GM12878 (cell line): Measurements from ENCODE around the gene NACA.

Experiments used
- ATF2 ChIP-seq: IDR thresholded peaks from 2 replicates; pipeline ENCODE4 v1.6.1; 2012; ENCODE audit warnings: low read length, inconsistent platforms
- KDM1A ChIP-seq: fragments of 200-600 bp; sonication (generic); IDR thresholded peaks from 2 replicates; pipeline ENCODE4 v1.6.1; 2016; ENCODE audit warnings: borderline replicate concordance
- MLLT1 ChIP-seq: fragments of 450-650 bp; IDR thresholded peaks from 2 replicates; pipeline ENCODE4 v1.6.1; 2016; ENCODE audit warnings: mild to moderate bottlenecking
- TAF1 ChIP-seq: IDR thresholded peaks from 2 replicates; pipeline ENCODE4 v1.6.1; 2011; ENCODE audit warnings: mild to moderate bottlenecking, low read depth, low read length, borderline replicate concordance
- TF ChIP-seq, protein P1 (sequence below), 3 experiments: IDR thresholded peaks in 2 of 3; conservative IDR thresholded peaks in 1 of 3; 2 replicates each; pipeline ENCODE4 v1.5.1; 2011; ENCODE audit warnings: low read depth in 3 of 3, low read length in 3 of 3, mild to moderate bottlenecking in 3 of 3, control low read depth in 2 of 3, moderate library complexity in 2 of 3, inconsistent platforms in 1 of 3, mixed read lengths in 1 of 3; ENCODE audit not compliant: control insufficient read depth in 2 of 3, insufficient read depth in 1 of 3; ENCODE audit errors: extremely low read depth in 1 of 3

GRCh38 chr12:56684745-56685359, 40.2 kb downstream of the NACA start:
- TF ChIP-seq KDM1A (no peak), ATF2 (no peak), MLLT1 (no peak), TAF1 (no peak)
- TF ChIP-seq, protein P1, sequence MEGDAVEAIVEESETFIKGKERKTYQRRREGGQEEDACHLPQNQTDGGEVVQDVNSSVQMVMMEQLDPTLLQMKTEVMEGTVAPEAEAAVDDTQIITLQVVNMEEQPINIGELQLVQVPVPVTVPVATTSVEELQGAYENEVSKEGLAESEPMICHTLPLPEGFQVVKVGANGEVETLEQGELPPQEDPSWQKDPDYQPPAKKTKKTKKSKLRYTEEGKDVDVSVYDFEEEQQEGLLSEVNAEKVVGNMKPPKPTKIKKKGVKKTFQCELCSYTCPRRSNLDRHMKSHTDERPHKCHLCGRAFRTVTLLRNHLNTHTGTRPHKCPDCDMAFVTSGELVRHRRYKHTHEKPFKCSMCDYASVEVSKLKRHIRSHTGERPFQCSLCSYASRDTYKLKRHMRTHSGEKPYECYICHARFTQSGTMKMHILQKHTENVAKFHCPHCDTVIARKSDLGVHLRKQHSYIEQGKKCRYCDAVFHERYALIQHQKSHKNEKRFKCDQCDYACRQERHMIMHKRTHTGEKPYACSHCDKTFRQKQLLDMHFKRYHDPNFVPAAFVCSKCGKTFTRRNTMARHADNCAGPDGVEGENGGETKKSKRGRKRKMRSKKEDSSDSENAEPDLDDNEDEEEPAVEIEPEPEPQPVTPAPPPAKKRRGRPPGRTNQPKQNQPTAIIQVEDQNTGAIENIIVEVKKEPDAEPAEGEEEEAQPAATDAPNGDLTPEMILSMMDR (IDR thresholded peaks at IDR 0.05 in 2 of 3, conservative IDR thresholded peaks at IDR 0.05 in 1 of 3; ENCODE audit: control insufficient read depth in 2 of 3, extremely low read depth in 1 of 3, insufficient read depth in 1 of 3, low read depth in 3 of 3, low read length in 3 of 3), result no peak
